HEK293T (cell line): ENCODE measurements around the gene RNF133.

Experiments used
- BHLHE40 ChIP-seq: fragments of 450-650 bp; IDR thresholded peaks from 2 replicates; pipeline ENCODE4 v1.6.1; 2016; ENCODE audit warnings: mild to moderate bottlenecking, moderate library complexity, borderline replicate concordance
- CTBP1 ChIP-seq: fragments of 450-650 bp; IDR thresholded peaks from 2 replicates; pipeline ENCODE4 v1.6.1; 2016; ENCODE audit warnings: borderline replicate concordance
- FOXA1 ChIP-seq: fragments of 450-650 bp; IDR thresholded peaks from 2 replicates; pipeline ENCODE4 v1.6.1; 2016; ENCODE audit warnings: mild to moderate bottlenecking
- FOXM1 ChIP-seq: fragments of 450-650 bp; IDR thresholded peaks from 2 replicates; pipeline ENCODE4 v1.6.1; 2017; ENCODE audit warnings: mild to moderate bottlenecking, borderline replicate concordance
- HDGF ChIP-seq: fragments of 450-650 bp; IDR thresholded peaks from 2 replicates; pipeline ENCODE4 v1.6.1; 2017; ENCODE audit warnings: antibody characterized with exemption, borderline replicate concordance
- LEF1 ChIP-seq: fragments of 450-650 bp; IDR thresholded peaks from 2 replicates; pipeline ENCODE4 v1.6.1; 2017; ENCODE audit warnings: mild to moderate bottlenecking, borderline replicate concordance
- TARDBP ChIP-seq: fragments of 450-650 bp; IDR thresholded peaks from 2 replicates; pipeline ENCODE4 v1.6.1; 2016
- ZNF384 ChIP-seq: fragments of 450-650 bp; IDR thresholded peaks from 2 replicates; pipeline ENCODE4 v1.6.1; 2016

DNA sequence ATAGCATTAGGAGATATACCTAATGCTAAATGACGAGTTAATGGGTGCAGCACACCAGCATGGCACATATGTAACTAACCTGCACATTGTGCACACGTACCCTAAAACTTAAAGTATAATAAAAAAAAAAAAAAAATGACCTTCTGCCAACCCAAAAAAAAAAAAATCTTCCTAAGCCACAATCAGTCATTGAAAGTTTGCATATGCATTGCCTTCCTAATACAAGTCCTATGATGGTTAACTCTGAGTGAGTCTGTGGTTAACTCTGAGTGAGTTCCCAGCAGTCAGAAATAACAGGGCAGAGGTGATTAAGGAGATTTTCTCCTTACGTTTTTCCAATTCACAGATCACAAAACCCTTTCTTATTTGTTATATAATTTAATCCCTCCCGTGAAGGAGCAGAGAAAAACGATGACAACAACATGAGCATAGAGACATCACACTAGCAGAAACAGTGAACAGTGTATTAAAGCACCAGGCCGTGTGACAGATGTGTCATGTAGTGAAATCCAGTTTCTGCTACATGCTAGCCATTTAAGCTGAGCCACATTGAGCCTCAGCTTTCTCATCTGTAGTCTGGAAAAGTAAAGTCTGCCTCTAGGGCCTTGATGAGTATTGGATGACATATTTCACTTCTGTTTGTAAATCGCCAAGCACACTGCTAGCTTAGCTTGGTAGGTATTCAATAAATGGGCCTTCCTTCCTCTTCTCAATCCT is 11.2 kb upstream of the RNF133 start:
- no peak for TF ChIP-seq FOXA1
- TF ChIP-seq BHLHE40 = no peak
- no peak for TF ChIP-seq LEF1
- no peak for TF ChIP-seq HDGF
- TF ChIP-seq TARDBP = no peak
- TF ChIP-seq FOXM1 = no peak
- no peak for TF ChIP-seq CTBP1
- no peak for TF ChIP-seq ZNF384
